GM19025 (cell line): ENCODE results near the gene PRICKLE1.

ENCODE experiments used
- ATAC-seq: cut with Tn5 transposase; IDR thresholded peaks from one replicate; pipeline ENCODE4 v1.9.1; 2021; ENCODE audit warnings: mild to moderate bottlenecking, low read depth, moderate library complexity; ENCODE audit not compliant: unreplicated experiment

PRICKLE1 gene

DNA sequence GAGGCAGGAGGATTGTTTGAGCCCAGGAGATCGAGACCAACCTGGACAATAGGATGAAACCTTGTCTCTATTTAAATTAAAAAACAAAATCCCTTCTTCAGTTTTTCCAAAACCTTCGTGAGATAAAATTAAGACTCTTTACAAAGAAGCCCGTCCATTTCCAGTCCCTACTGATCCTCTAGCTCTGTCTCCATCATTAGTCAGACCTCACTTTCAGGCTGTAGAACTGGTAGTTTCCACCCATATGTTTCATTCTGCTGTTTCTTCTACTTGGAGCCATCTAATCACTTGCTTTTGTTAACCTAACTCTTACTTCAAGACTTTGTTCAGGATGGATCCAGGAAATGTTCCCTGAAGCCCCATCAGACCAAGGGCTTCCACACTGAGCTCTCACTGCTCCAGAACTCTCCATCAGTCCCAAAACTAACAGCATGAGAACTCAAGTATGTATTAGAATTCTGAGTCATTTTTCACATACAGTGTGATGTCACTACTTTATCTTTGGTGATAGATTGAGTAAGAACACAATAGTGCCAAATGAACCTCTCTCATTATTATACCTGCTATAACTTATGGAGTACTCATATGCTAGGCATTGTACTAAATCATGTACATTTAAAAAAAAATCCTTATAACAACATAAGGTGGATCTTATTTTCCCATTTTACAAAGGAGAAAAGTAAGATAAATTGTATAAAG is 90.8 kb downstream of the PRICKLE1 start:
- no peak for ATAC-seq

DNA sequence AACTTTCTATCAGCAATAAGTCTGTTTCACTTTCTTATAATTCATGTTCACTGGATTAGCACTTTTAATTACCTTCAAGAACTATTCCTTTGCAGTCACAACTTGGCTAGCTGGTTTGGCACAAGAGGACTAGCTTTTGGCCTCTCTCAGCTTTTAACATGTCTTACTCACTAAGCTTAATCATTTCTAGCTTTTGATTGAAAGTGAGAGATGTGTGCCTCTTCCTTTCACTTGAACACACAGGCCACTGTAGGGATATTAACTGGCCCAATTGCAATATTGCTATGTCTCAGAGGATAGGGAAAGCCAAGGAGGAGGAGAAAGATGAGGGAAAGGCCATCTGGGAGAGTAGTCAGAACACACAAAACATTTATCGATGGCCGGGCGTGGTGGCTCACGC is 92.7 kb downstream of the PRICKLE1 start:
- ATAC-seq, result no peak

DNA sequence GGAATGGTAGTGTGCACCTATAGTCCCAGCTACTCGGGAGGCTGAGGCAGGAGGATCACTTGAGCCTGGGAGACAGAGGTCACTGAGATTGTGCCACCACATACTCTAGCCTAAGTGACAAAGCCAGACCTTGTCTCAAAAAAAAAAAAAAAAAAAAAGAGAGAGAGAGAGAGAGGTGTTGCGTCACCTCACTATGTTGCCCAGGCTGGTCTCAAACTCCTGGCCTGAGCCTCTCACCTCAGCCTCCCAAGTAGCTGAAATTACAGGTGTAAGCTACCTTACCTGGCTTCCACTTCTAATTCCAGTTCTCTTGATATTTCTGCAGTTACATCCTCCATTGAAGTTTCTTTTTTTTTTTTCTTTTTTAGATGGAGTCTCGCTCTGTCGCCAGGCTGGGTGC is 94.3 kb downstream of the PRICKLE1 start:
- no peak for ATAC-seq

DNA sequence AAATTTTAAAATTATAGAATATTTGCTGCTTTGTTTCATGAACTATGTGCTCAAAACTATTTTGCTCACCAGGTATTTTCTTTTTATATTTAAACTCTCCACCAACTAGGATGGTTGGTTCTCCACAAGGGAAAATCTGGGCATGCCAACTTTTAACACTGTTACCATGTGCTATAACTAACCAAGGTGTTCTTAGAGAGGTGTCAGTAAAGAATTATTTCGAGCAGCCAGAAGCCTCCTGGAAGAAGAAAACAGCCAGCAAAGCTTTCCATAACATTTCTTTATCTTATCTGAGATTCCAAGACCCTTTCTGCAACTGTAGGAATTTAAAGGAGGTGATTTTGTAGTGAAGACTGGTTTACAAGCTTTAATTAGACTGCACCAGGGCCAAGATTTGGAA is 97.3 kb downstream of the PRICKLE1 start:
- no peak for ATAC-seq

DNA sequence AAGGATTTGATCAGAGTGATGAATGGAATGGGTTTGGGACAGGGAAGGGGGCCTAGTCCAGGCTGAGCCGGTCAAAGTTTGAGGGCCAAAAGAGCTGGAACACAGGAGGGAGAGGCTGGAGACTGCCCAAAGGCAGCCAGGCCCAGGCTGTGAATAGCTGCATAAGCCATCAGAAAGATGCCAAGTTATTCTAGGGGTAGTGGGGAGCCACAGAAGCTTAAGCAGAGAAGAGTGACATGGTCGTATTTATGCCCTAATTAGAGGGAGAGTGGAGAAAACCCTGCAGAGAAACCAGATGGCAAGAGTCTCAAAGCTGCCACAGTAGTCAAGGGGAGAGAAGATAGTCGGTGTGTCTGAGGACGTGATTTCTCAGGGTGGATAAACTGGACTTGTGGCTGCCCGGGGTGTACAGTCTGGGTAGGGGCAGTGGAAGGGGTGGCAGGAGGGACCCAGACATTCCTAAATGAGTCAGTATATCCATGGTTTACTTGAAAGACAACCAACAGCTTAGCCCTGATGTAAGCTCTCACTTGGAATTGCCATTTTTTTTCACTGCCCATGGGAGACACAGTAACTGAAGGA is 99.2 kb downstream of the PRICKLE1 start:
- ATAC-seq, result no peak

DNA sequence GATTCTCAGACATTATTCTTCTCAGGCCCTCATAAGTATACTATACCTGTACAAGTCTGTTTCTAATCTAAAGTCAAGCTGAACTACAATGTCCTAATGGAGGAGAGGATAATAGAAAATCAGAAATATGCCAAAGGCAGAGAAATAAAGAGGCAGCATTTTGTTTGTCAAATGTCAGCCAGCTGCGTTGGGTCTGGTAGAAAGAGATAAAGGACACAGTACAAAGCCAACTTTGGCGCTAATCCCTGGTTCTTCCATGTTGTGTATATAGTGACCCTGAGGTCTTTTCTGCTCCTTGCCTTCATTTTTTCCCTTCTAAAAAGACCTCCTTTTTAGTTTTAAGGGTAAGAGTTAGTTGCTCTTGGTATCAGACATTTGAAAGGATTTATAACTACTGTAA is 103.1 kb downstream of the PRICKLE1 start:
- no peak for ATAC-seq

DNA sequence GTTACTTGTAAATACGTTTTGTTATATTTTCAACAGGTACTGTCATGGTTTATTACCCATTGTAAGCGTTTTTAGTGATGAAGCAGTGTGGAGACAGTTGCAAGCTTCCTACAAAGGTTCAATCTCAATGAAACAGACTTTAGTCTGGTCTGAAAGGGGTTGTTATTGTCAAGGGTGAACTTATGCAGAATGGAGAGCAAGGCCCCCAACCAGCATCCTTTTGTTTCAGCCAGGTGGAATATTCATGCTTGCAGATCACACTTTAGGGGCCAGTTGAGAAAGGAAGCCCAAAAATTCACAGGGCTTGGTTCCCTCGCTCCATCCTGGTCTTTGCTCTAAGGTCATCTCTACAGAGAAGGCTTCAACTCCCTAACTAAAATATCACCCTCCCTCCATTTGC is 103.7 kb downstream of the PRICKLE1 start:
- ATAC-seq, result no peak

DNA sequence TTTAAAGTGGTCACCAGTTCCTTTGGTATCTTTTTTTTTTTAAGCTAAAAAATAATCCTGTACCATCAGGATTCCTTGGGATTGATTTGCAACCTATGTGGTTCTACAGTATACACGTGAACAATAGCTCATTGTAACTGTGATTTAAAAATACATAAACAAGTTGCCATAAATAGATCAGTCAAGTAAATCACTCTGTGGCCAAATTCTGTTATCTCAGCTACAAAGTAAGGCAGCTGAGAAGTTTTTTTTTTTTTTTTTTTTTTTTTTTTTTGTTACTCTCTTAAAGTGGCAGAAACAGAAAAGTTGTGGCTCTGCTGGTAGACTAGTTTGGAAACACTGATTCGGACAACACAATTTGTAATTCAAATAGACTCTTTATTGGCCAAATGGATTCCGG is 104.5 kb downstream of the PRICKLE1 start:
- ATAC-seq, result no peak

DNA sequence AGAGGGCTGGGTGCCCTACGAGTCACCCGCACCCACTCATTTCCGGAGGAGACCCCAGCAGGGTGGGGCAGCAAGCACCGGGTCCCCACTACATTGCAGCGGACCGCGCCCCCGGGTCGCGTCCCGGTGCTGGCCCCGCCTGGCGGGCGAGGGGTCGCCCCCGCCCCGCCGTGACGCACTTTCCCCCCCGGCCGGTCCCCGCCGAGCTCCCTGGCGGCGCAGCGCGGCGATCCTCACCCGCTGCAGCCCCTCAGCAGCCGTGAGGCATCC is 106.1 kb downstream of the PRICKLE1 start:
- peak; percentile 23 for ATAC-seq

DNA sequence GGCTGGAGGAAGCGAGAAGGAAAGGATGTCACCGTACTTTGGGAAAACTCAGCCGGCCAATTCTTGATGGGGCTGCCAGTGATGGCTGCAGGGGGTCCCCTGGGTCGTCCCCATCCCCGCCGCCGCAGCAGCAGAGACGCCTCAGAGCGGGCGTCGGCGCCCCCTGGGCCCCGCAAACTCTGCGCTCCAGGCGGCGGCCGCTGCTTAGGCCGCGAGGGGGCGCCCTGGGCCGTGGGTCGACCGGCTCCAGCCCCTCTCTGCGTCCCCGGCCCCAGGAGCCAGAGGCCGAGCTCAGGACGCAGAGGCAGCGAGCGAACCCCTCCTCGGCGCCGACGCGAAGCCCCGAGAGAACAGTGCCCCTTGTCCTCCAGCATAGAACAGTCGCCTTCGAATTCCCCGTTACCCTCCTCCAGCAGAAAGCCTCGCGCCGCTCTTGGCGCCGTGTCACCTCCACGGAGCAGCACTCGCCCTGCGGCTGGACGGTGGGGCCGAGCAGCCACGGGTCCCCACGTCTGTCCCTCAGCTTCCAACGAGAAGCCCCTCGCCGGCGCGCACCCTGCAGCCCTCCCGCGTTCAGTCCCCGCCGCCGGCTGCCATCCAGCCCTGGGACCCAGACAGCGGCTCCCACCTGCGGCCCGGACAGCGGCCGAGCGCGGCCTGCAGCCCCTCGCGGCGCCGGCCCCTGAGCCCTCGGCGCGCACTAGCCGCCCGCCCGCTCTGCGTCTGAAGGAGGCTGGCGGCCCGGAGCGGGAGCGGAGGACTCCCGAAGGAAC is 106.6 kb downstream of the PRICKLE1 start:
- ATAC-seq, result peak; percentile 67

DNA sequence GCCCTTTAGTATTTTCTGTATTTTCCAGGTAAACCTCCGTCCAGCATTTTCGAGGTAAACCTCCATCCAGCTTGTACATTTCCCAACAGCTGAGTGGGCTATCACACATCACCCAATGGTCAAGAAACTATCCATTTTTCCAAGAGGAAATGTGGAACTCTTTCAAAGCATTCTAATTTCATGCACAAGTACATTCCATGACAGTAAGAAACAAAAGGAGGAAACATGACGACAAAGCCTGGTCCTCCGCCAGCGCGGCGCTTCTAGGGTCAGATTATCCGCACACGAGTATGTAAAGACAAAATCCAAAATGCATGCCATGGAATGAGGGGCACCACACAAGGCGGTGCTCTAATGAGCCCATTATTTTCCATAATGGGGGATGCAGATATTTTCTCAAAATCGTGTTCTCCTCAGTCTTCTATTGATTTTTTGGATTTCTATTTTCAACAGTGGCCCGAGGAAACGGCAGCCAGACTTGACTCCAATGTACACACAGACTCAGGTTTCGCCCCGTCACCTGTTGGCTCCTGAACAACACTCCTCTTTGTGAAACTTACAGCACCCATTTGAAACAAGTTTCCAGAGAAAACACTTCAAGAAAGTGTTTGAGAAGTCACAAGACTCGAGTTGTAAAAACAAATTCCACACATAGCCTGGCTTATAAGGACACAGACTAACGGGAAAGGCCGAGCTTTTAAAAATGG is 107.4 kb downstream of the PRICKLE1 start:
- ATAC-seq, result no peak

DNA sequence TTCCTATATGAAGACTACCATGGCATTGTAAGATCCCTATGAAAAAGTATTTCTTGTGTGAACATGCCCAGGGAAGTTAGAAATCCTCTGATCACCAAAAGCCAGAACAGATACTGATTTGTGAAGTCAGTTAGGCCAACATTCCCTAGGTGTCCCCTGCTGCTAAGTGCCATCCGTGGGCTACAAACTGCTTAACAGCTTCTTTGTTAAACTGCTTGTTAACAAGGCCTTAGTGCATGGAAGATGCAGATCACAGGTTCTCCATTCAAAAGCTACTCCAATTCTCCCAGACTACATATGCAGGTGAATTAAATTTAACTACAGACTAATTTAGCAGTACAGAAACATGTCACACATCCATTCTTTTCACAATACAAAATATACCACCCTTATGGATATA is 108.2 kb downstream of the PRICKLE1 start:
- no peak for ATAC-seq

DNA sequence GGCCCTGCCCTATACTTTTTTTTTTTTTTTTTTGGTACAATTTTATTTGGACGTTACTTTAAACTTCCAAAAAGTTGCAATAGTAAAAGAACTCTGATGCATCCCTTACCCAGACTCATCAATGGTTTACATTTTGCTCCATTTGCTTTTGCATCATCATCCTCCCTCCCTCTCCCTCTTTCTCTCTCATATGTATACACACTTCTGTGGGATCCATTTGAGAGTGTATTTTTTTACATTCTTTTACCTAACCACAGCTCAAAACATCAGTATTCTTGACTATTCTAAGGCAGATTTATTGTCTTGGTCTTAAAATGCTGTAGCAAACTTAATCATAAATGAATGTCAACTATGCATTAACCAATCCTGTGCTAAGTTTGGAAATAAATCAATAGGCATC is 111.6 kb downstream of the PRICKLE1 start:
- ATAC-seq, result no peak

DNA sequence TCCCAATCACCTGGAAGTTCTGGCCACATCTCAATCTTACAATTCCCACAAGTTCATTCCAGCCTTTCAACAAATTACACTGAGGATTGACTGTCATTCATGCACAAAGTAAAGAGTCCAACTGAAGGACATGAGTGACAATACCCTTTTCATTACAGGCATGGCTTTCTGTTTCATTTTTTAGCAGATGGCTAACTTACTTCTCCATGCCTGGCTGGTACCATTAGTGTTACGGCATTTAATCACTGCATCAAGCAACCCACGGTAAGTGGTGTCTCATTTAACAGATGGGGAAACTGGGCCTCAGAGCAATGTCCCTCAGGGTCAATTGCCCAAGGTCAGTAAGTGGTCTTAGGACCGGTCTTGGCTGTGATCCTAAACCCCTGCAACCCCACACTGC is 114.4 kb downstream of the PRICKLE1 start:
- no peak for ATAC-seq

DNA sequence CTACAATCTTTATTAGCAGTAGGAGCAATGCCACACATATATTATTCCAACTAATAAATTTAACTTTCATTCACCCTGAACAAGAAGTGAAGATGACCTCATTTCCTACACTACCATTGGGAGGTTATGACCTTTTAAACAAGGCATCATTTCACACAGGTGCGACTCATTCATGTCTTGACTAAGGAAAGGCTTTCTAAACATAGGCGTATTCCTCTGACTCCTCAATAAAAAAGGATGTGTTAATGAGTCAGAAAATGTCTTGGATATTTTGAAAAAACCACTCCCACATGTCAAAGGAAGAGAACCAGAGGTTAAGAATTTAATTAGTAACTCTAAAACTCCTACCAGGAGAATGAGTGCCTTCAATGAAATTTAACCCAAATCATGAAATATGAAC is 115.2 kb downstream of the PRICKLE1 start:
- ATAC-seq, result no peak

DNA sequence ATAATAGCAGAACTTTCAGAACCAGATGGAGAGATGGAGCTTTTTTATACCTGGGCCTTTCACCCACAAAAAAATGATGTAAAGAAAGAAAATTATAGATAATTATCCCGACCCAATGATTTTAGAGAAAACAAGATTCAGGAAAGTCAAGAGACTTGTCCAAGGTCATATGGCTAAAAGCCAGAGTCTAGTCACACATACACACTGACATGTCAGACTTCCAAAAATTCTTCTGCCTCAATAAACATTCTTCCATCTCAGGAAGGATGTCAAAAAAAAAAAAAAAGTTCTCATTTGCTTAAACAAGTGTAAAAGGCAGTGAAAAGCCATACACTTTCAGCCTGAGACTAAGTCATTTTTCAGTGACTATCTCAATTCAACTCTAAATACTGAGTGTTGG is 116.0 kb downstream of the PRICKLE1 start:
- no peak for ATAC-seq

DNA sequence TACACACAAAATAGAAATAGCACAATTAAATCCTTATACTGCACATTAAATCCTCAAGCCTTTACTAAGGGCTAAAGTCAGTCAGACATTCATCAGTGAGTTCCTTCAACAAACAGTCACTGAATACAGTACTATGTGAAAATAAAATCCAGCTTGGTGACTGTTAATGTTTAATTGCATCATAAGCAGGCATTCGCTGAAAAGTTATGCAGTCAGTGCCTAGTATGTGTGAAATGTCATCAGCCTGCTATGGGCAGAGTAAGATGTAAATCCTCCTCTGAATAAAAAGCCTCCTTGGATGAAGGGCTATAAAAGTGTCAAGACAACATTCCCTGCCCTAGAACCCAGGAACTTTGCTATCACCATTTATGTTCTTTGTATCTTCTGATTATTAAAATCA is 116.4 kb downstream of the PRICKLE1 start:
- ATAC-seq, result no peak

DNA sequence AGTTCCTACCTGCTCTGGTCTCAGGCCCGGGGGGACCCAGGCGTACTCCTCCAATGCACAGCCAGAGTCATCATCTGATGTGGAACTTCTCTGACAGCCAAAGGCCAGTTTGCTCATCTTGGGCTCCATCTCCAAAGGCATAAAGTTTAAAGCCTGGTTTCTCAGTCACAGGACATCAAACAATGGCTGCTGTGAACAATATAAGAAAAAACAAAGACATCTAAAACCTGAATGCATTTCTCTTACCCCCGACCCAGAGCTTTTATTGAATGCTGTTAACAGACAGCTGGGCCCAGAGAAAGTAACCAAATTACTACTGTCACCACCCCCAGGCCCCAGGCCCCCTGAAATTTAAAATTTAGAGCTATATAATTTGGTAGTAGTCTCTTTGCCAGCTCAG is 117.2 kb downstream of the PRICKLE1 start:
- ATAC-seq, result no peak

DNA sequence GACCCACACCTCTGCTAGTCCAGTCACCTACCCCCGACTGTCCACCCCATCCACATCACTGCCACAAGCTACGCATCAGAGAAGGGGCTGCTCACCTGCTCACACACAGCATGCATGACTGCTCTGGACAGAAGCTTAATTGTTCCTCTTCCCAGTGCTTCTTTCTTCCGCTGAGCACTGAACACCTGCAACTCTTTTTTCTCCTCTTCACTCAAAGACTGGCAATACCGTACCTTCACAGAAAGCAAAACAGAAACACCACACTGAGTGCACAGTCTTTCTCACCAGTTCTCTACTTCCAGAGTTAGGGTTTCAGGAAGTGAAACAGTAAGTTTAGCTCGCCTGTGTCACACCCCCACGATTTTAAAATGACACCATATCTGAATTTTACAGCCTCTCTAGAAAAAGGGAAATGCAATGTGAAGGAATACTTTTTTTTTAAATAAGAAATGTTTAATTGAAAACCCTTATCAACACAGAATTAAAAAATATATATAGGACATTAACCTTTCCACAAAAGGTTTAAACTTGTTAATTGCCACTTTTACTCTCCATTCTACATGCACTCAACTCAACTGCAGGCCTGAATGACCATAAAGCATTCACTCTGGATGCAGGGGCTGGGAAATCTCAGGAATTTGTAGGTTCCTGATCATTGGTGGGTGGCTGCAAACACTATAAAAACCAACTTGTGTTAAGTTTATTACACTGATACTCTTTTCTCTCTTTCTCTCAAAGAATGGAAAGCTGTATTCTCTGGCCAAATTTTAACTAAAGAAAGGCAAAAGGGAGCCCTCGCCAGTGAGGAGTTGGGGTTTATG is 120.0 kb downstream of the PRICKLE1 start:
- ATAC-seq, result peak; percentile 94

DNA sequence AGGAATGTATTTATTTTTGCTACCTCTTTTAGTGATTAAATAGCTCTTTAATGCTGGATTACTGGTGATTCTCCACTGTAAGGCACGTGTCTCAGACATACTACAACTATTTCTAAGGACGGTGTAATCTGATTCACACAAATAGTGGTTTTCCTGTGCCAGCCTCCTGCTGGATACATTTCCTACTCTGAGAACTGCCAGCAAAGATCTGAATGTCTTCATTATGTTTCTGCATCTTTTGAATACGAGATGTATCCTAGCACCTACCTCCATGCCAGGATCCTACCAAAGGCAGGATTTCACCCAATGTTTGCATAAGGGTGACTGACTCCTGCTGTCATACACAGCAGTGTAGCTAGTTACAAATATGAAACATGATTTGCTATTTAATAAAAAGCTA is 120.6 kb downstream of the PRICKLE1 start:
- ATAC-seq, result peak; percentile 1

DNA sequence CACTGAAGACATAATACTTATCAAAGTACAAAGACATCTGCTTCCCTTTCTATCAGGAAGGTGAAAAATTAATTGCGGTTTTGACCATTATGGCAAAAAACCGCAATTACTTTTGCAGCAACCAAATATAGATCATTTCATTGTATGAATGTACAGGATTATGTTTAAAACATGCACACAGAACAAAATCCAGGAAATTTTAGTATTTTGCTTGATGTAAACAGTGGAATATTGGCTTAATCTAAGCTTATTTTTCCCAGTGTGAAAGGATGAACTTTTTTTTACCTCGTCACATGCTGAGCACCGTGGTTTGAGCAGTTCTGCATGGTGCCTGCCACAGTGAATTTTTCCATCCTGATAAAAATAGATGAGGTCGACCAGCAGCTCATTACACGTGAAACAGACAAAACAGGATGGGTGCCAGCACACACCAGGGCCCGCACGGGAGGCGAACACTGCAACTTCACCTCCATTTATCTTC is 121.2 kb downstream of the PRICKLE1 start:
- no peak for ATAC-seq
